ENCODE data around the gene TMIGD2.

TMIGD2 gene

GRCh38 chr19:4267901-4268815 is 34.0 kb downstream of the TMIGD2 start:
- TF ChIP-seq POLR2AphosphoS5 (IDR thresholded peaks at IDR 0.05; ENCODE audit: low read depth, low read length) (no peak), REST (IDR thresholded peaks at IDR 0.05; ENCODE audit: insufficient read depth in 1 of 2, low read depth in 2 of 2, low read length in 2 of 2) (no peak), TAF1 (IDR thresholded peaks at IDR 0.05; ENCODE audit: borderline replicate concordance, insufficient read depth, low read length) (no peak), FOXP2 (optimal IDR thresholded peaks at IDR 0.05; ENCODE audit: borderline replicate concordance, extremely low read depth, extremely low read length, insufficient read depth) (no peak), SIN3A (IDR thresholded peaks at IDR 0.05; ENCODE audit: borderline replicate concordance, insufficient read depth, low read length) (no peak)

GRCh38 chr19:4267101-4267900 is 34.9 kb downstream of the TMIGD2 start:
- TF ChIP-seq POLR2AphosphoS5 (IDR thresholded peaks at IDR 0.05; ENCODE audit: low read depth, low read length) (no peak), SIN3A (IDR thresholded peaks at IDR 0.05; ENCODE audit: borderline replicate concordance, insufficient read depth, low read length) (no peak), FOXP2 (optimal IDR thresholded peaks at IDR 0.05; ENCODE audit: borderline replicate concordance, extremely low read depth, extremely low read length, insufficient read depth) (no peak), REST (IDR thresholded peaks at IDR 0.05; ENCODE audit: insufficient read depth in 1 of 2, low read depth in 2 of 2, low read length in 2 of 2) (no peak), TAF1 (IDR thresholded peaks at IDR 0.05; ENCODE audit: borderline replicate concordance, insufficient read depth, low read length) (no peak)

- no peak for TF ChIP-seq POLR2AphosphoS5 (IDR thresholded peaks at IDR 0.05; ENCODE audit: low read depth, low read length)
- TF ChIP-seq TAF1 (IDR thresholded peaks at IDR 0.05; ENCODE audit: borderline replicate concordance, insufficient read depth, low read length) = no peak
- TF ChIP-seq REST (IDR thresholded peaks at IDR 0.05; ENCODE audit: insufficient read depth in 1 of 2, low read depth in 2 of 2, low read length in 2 of 2) = no peak
- TF ChIP-seq FOXP2 (optimal IDR thresholded peaks at IDR 0.05; ENCODE audit: borderline replicate concordance, extremely low read depth, extremely low read length, insufficient read depth) = no peak
- TF ChIP-seq SIN3A (IDR thresholded peaks at IDR 0.05; ENCODE audit: borderline replicate concordance, insufficient read depth, low read length) = no peak
Observed at GRCh38 chr19:4266253-4267000, 35.8 kb downstream of the TMIGD2 start.

- no peak for TF ChIP-seq SIN3A (IDR thresholded peaks at IDR 0.05; ENCODE audit: borderline replicate concordance, insufficient read depth, low read length)
- no peak for TF ChIP-seq REST (IDR thresholded peaks at IDR 0.05; ENCODE audit: insufficient read depth in 1 of 2, low read depth in 2 of 2, low read length in 2 of 2)
- no peak for TF ChIP-seq TAF1 (IDR thresholded peaks at IDR 0.05; ENCODE audit: borderline replicate concordance, insufficient read depth, low read length)
- no peak for TF ChIP-seq POLR2AphosphoS5 (IDR thresholded peaks at IDR 0.05; ENCODE audit: low read depth, low read length)
- TF ChIP-seq FOXP2 (optimal IDR thresholded peaks at IDR 0.05; ENCODE audit: borderline replicate concordance, extremely low read depth, extremely low read length, insufficient read depth) = no peak
Observed at GRCh38 chr19:4264812-4265211, 37.4 kb downstream of the TMIGD2 start.

All from PFSK-1 (cell line).